Karpas-422 (cell line): ENCODE data around the gene SH3GL1. TPM values are rescaled to one million over a fixed set of nuclear protein-coding genes. Genes with fewer than 3 reads are reported as not detected.

Experiments
- DNase-seq: peaks from one replicate; pipeline ENCODE4 v3.0.0-alpha.2; 2015
- H2AFZ ChIP-seq: fragments of 200-600 bp; sonication (generic); 2 replicates; pipeline ENCODE4 v1.6.1; 2014; ENCODE audit warnings: antibody characterized with exemption, low read length, mixed read lengths
- H3K27ac ChIP-seq: fragments of 200-600 bp; sonication (generic); 2 replicates; pipeline ENCODE4 v1.5.1; 2014; ENCODE audit warnings: mild to moderate bottlenecking, low read length, moderate library complexity
- H3K27me3 ChIP-seq: fragments of 200-600 bp; sonication (generic); 2 replicates; pipeline ENCODE4 v1.6.1; 2014; ENCODE audit warnings: low read length, mixed read lengths
- H3K36me3 ChIP-seq: fragments of 200-600 bp; sonication (generic); 2 replicates; pipeline ENCODE4 v1.6.1; 2014; ENCODE audit warnings: low read length, mixed read lengths; ENCODE audit not compliant: insufficient read depth
- H3K4me1 ChIP-seq: fragments of 200-600 bp; sonication (generic); 2 replicates; pipeline ENCODE4 v1.6.1; 2014; ENCODE audit warnings: mild to moderate bottlenecking, low read length, mixed read lengths
- H3K4me2 ChIP-seq: fragments of 200-600 bp; sonication (generic); 2 replicates; pipeline ENCODE4 v1.6.1; 2014; ENCODE audit warnings: low read length, low read depth, mild to moderate bottlenecking; ENCODE audit not compliant: poor library complexity, severe bottlenecking
- H3K4me3 ChIP-seq: fragments of 200-600 bp; sonication (generic); 2 replicates; pipeline ENCODE4 v1.5.1; 2014; ENCODE audit warnings: mild to moderate bottlenecking, antibody characterized with exemption, low read length, mixed read lengths
- H3K79me2 ChIP-seq: fragments of 200-600 bp; sonication (generic); 2 replicates; pipeline ENCODE4 v1.6.1; 2014; ENCODE audit warnings: mild to moderate bottlenecking, low read length, mixed read lengths
- H3K9ac ChIP-seq: fragments of 200-600 bp; sonication (generic); 2 replicates; pipeline ENCODE4 v1.6.0; 2014; ENCODE audit warnings: low read length
- H3K9me2 ChIP-seq: fragments of 200-600 bp; sonication (generic), shearing (Covaris generic); replicated peaks from 2 replicates; pipeline ENCODE4 v1.6.0; 2014; ENCODE audit warnings: mild to moderate bottlenecking, low read length, moderate library complexity; ENCODE audit not compliant: insufficient read depth
- H3K9me3 ChIP-seq: fragments of 300-700, 200-600 bp; sonication (generic); 2 replicates; pipeline ENCODE4 v1.6.1; 2014; ENCODE audit warnings: low read length, mixed read lengths
- H4K20me1 ChIP-seq: fragments of 200-600 bp; sonication (generic); 2 replicates; pipeline ENCODE4 v1.6.1; 2014; ENCODE audit warnings: mild to moderate bottlenecking, antibody characterized with exemption, low read length, low read depth; ENCODE audit not compliant: insufficient read depth
- total RNA-seq: library from RNA; depleted of rRNA; stranded (reverse); fragments of >200 nt; shearing (Covaris generic); gene quantifications from 2 replicates; pipeline ENCODE4 v1.2.3, GENCODE V29; 2014; ENCODE audit warnings: low replicate concordance

Gene SH3GL1
- total RNA-seq, 1 experiment from 2014 or later = 13.4 TPM

DNA sequence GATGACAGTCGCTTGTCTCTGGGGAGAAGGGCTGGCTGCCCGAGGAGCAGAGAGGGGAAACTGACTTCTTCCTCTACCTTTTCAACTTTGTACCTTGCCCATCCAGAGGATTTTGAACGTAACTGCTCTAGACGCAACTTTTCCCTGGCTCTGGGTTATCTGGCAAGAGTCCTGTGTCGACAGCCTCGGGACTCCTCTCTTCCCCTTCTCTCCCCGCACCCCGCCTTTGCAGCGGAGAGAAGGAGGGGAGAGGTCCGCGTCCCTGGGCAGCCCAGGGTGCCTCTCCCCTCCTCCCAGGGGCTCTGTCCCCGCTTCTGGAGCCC, 574 bp downstream of the SH3GL1 start:
- Histone ChIP-seq H3K4me2 (peak overlapping the region; percentile 94), H3K27ac (peak overlapping the region; percentile 55), H3K4me3 (peak overlapping the region; percentile 95), H3K9me2 (no peaks in the 10 kb centered on the region), H3K27me3 (no peaks in the 10 kb centered on the region), H3K79me2 (peaks cover 68% of the 10 kb centered on the region), H3K36me3 (peaks cover 8% of the 10 kb centered on the region; the same call in 1 of the 2 replicates), H2AFZ (peak overlapping the region; percentile 5; the same call in 1 of the 2 replicates), H4K20me1 (peaks cover 26% of the 10 kb centered on the region), H3K9me3 (no peaks in the 10 kb centered on the region), H3K9ac (peak overlapping the region; percentile 98), H3K4me1 (peaks cover 33% of the 10 kb centered on the region)
- DNase-seq = peak; percentile 70

DNA sequence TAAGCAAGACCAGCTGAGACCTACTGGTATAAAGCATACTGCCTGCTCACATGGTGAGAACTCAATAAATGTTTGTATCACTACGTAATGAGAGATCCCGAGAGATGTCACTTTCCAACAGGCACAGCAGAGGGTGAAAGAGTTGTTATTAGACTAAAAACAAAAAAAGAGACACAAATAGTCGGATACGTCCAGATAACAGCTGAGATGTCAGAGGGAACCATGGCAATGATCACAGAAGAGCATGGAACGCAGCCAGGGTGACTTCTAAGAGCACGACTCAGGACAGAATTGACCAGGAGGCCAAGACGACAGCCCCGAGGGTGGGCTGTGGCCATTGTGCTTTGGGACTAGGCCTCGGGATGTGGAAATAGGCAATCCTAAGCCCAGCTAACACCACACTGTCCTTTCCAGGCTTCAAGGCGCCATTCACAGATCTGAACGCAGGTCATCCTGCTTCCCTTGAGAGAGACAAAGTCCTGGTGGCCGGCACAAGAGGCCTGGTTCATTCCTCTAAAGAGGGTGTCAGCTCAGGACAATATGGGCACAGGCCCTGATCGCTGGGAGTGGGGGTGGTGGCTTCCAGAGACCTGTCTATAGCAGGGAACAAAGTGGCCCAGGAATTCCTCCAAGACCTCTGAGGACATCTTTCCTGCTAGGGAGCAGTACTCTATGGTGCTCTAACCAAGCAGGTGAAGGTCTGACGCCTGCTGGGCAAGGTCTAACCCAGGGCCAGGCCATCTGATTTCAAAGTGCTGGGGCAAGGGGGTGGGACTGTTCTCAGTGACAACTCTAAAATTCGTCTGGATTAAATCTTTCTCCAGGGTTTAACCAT, 3.2 kb downstream of the SH3GL1 start:
- H4K20me1 ChIP-seq = peaks cover 27% of the 10 kb centered on the region
- H3K4me1 ChIP-seq = peaks cover 17% of the 10 kb centered on the region
- no peak overlapping the region for H3K4me2 ChIP-seq
- no peaks in the 10 kb centered on the region for H3K9me3 ChIP-seq
- no peak overlapping the region for H3K27ac ChIP-seq
- H2AFZ ChIP-seq = no peak overlapping the region
- H3K79me2 ChIP-seq = peaks cover 67% of the 10 kb centered on the region
- no peak overlapping the region for H3K9ac ChIP-seq
- no peak for DNase-seq
- H3K36me3 ChIP-seq = 0 out of 2 replicates have a peak, but pooled peaks cover 8% of the 10 kb centered on the region
- H3K9me2 ChIP-seq = no peaks in the 10 kb centered on the region
- no peaks in the 10 kb centered on the region for H3K27me3 ChIP-seq
- no peak overlapping the region for H3K4me3 ChIP-seq

DNA sequence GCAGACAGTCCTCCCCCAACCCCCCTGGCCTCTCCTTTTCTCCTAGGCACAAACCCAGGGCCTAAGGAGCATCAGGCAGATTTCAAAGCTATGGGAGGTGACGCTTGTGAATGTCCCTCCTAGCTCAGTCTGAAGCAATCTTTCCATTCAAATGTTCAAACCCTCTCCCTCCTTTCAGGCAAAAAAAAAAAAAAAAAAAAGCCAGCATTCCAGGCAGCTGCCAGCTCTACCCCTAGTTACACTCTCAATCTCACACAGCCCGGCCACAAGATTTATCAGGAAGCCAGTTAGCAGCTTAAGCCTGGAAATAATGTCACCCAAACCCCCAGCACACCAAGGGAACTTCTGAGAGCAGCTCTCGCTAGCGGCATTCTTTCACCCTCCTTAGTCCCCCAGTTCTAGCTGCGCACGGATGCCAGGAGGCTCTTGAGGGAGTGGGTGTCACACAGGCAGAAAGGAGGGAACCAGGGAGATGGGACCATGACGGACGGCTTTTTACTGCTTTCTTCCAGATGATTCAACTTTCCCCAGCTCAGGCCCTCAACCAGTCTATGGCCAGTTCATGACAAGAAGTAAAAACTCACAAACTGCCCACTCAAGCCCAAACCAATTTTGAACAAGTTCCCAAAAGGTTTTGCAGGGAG, 6.3 kb downstream of the SH3GL1 start:
- H3K9ac ChIP-seq = no peak overlapping the region
- no peak for DNase-seq
- H3K27me3 ChIP-seq = no peaks in the 10 kb centered on the region
- H3K79me2 ChIP-seq = peaks cover 78% of the 10 kb centered on the region
- no peak overlapping the region for H2AFZ ChIP-seq
- H3K9me3 ChIP-seq = no peaks in the 10 kb centered on the region
- no peak overlapping the region for H3K27ac ChIP-seq
- H3K4me2 ChIP-seq = no peak overlapping the region
- H3K4me1 ChIP-seq = peaks cover 5% of the 10 kb centered on the region
- H3K36me3 ChIP-seq = 0 out of 2 replicates have a peak, but pooled peaks cover 8% of the 10 kb centered on the region
- H3K4me3 ChIP-seq = no peak overlapping the region
- peaks cover 43% of the 10 kb centered on the region for H4K20me1 ChIP-seq
- no peaks in the 10 kb centered on the region for H3K9me2 ChIP-seq

DNA sequence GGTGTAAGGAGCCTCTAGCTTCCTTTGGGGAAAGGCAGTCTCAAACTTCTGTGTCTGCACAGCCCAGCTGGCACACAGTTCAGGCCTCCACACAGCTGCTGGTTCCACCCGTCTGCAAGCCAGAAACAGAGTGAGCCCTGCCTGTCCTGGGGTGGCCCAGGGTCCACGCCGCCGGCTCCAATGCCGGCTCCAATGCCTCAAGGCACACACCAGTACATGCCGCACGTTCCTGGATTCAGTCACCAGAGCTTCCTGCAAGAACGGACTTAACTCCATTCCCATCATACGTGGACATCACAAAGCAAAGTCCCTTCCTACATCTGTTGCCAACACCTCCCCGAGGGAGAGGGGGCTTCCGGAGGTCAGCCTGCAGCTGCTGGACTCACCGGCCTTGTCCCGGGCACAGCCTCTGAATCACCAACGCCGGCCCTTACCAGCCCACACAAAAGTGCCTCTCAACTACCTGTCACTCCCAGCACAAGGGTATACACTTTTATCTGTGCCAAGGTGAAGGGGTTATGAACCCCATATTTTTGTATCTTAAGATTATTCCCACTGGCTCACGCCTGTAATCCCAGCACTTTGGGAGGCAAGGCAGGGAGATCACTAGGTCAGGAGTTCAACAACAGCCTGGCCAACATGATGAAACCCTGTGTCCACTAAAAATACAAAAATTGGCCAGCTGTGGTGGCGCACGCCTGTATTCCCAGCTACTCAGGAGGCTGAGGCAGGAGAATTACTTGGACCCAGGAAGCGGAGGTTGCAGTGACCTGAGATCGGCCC, 8.5 kb downstream of the SH3GL1 start:
- H4K20me1 ChIP-seq = peaks cover 44% of the 10 kb centered on the region
- H3K4me3 ChIP-seq = no peak overlapping the region
- 0 out of 2 replicates have a peak, but pooled peaks cover 3% of the 10 kb centered on the region for H3K36me3 ChIP-seq
- H3K9me3 ChIP-seq = no peaks in the 10 kb centered on the region
- no peaks in the 10 kb centered on the region for H3K27me3 ChIP-seq
- no peak overlapping the region for H3K4me2 ChIP-seq
- no peak for DNase-seq
- H3K79me2 ChIP-seq = peaks cover 56% of the 10 kb centered on the region
- H3K4me1 ChIP-seq = no peaks in the 10 kb centered on the region
- H3K9ac ChIP-seq = no peak overlapping the region
- no peaks in the 10 kb centered on the region for H3K9me2 ChIP-seq
- H2AFZ ChIP-seq = no peak overlapping the region
- H3K27ac ChIP-seq = no peak overlapping the region

DNA sequence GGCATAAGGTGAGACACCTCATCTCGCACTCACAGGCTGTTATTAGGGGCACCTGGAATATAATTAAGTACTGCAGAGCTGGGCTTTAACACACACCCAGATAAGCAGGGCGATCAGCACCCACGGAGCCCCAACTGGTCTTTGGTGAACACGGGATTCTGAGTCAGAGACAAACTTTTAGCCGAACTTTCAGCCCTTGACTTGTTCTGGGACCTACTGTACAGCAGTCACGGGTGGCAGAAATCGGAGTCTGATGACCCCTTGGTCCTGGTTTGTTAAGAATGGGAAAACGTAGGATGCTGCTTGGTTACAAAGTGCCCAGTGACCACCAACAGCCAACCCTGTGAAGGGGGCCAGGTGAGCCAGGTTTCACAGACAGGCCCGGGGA, 9.0 kb downstream of the SH3GL1 start:
- Histone ChIP-seq H3K4me3 (no peak overlapping the region), H3K9me2 (no peaks in the 10 kb centered on the region)

DNA sequence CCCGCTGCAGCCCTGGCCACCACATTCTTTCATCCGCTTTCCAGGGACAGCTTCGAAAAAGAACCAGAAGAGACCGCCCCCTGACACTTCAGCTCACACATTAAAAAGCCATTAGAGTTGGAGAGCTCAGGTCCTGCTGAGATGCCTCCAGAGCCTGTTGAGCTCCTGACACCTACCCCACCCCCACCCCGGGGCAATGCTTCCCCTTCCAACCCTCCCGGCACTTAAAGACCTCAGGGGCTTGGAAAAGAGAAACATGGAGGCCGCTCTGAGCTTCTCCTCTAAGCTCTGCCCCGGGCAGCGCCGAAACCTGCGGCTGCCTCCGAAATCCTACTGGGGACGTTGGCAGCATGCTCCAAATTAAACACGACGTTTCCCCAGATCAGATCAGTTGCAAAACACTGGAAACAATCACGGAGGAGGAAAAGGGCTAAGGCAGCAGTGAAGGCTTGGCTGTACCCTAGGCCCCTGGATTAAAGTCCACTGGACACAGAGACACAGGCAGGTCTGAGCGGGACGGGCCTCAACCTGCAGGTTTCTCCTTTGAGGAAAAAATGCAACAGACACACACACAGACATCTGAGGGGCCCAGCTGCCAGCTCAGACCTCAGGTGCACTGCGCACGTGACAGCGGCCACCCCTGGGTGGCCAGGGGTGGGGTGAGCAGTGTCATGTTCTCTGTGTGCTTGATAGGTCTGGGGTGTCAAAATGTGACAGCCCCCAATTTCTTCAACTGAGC, 9.6 kb downstream of the SH3GL1 start:
- peaks cover 53% of the 10 kb centered on the region for H4K20me1 ChIP-seq
- H3K9me3 ChIP-seq = no peaks in the 10 kb centered on the region
- H3K9ac ChIP-seq = no peak overlapping the region
- H3K36me3 ChIP-seq = no peaks in the 10 kb centered on the region
- no peak overlapping the region for H3K27ac ChIP-seq
- no peak overlapping the region for H2AFZ ChIP-seq
- no peaks in the 10 kb centered on the region for H3K27me3 ChIP-seq
- peaks cover 51% of the 10 kb centered on the region for H3K79me2 ChIP-seq
- no peak overlapping the region for H3K4me2 ChIP-seq
- H3K4me1 ChIP-seq = no peaks in the 10 kb centered on the region
- no peak for DNase-seq
- H3K9me2 ChIP-seq = no peaks in the 10 kb centered on the region
- H3K4me3 ChIP-seq = no peak overlapping the region

More for the DNA sequence above, 9.0 kb downstream of the SH3GL1 start:
- Histone ChIP-seq H3K4me1 (no peaks in the 10 kb centered on the region), H3K36me3 (no peaks in the 10 kb centered on the region), H3K9ac (no peak overlapping the region), H3K4me2 (no peak overlapping the region), H2AFZ (no peak overlapping the region), H3K27me3 (no peaks in the 10 kb centered on the region), H4K20me1 (peaks cover 47% of the 10 kb centered on the region), H3K79me2 (peaks cover 51% of the 10 kb centered on the region), H3K27ac (no peak overlapping the region), H3K9me3 (no peaks in the 10 kb centered on the region)
- no peak for DNase-seq

DNA sequence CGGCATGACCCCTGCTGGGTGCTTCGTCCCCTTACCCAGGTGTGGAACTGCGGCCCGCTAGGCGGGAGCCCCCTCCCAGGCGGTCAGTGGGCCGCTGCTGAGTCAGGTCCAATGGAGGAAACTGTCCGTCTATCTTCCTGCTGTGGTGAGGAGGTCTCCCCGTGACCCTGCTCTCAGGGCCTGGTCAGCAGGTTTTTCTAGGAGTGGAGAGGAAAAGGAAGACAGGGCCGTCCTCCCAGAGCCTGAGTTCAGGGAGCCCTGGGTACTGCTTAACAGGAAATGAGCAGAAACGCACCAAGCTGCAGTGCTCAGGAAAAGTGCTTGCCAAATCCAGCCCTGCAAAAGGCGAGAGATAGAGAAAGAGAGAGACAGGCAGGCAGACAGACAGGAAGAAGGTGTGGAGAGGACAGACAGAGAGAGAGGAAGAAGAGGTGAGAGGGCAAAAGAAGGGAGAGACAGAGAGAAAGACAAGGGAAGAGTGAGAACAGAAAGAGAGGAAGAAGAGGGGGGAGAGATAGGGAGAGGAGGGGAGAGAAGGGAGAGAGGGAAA, 10.3 kb downstream of the SH3GL1 start:
- Histone ChIP-seq H3K4me3 (no peak overlapping the region), H3K4me2 (no peak overlapping the region), H4K20me1 (peaks cover 54% of the 10 kb centered on the region)

More for the DNA sequence above, 10.3 kb downstream of the SH3GL1 start:
- DNase-seq = no peak
- H3K9ac ChIP-seq = no peak overlapping the region
- no peaks in the 10 kb centered on the region for H3K9me2 ChIP-seq
- H3K4me1 ChIP-seq = no peaks in the 10 kb centered on the region
- H3K27me3 ChIP-seq = no peaks in the 10 kb centered on the region
- H3K27ac ChIP-seq = no peak overlapping the region
- H3K36me3 ChIP-seq = no peaks in the 10 kb centered on the region
- H3K79me2 ChIP-seq = peaks cover 46% of the 10 kb centered on the region
- no peaks in the 10 kb centered on the region for H3K9me3 ChIP-seq
- H2AFZ ChIP-seq = no peak overlapping the region
